BE2C (cell line): ENCODE measurements around the gene SMIM10.
"Not testable (repeated sequence)": the region's sequence is repeated elsewhere in the genome, so short reads cannot be mapped to it uniquely, and the experiment has no call there.

ENCODE experiments used
- DNase-seq: peaks from one replicate; pipeline ENCODE4 v3.0.0-alpha.2; 2020
- H3K27me3 ChIP-seq: fragments of 250-450 bp; sonication (Bioruptor Pico); 2 replicates; pipeline ENCODE4 v1.5.1; 2020; ENCODE audit warnings: mild to moderate bottlenecking
- H3K36me3 ChIP-seq: fragments of 250-450 bp; sonication (Bioruptor Pico); 2 replicates; pipeline ENCODE4 v1.5.1; 2020; ENCODE audit warnings: mild to moderate bottlenecking
- H3K4me1 ChIP-seq: fragments of 250-450 bp; sonication (Bioruptor Pico); 2 replicates; pipeline ENCODE4 v1.5.1; 2020
- H3K4me3 ChIP-seq: 2 replicates; pipeline ENCODE4 v1.5.1; 2011; ENCODE audit warnings: low read depth, low read length
- H3K9me3 ChIP-seq: fragments of 250-450 bp; sonication (Bioruptor Pico); 2 replicates; pipeline ENCODE4 v1.5.1; 2020
- TF ChIP-seq, protein P1 (sequence below): IDR thresholded peaks from 2 replicates; pipeline ENCODE4 v1.5.1; 2012; ENCODE audit warnings: mild to moderate bottlenecking, low read depth, low read length

SMIM10 gene

DNA sequence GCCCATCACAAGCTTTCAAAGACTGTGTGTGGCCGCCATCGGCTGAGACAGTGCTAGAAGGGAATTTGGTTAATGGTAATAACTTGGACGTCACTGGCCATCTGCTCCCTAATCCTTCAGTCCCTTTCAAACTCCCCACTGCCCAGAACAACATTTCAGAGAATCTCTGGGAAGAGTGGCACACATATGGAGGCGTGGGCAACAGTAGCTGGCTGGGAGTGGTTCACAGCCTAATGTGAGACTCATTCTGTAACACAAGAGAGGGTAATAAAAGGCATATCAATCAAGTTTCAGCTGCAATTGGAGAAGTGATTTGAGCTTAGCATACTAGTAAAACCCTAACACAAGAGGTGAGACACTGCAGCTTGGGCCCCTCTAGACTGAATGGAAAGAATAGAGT is 15.4 kb downstream of the SMIM10 start:
- TF ChIP-seq, protein P1, sequence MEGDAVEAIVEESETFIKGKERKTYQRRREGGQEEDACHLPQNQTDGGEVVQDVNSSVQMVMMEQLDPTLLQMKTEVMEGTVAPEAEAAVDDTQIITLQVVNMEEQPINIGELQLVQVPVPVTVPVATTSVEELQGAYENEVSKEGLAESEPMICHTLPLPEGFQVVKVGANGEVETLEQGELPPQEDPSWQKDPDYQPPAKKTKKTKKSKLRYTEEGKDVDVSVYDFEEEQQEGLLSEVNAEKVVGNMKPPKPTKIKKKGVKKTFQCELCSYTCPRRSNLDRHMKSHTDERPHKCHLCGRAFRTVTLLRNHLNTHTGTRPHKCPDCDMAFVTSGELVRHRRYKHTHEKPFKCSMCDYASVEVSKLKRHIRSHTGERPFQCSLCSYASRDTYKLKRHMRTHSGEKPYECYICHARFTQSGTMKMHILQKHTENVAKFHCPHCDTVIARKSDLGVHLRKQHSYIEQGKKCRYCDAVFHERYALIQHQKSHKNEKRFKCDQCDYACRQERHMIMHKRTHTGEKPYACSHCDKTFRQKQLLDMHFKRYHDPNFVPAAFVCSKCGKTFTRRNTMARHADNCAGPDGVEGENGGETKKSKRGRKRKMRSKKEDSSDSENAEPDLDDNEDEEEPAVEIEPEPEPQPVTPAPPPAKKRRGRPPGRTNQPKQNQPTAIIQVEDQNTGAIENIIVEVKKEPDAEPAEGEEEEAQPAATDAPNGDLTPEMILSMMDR = no peak
- no peak for DNase-seq
- H3K4me1 ChIP-seq = no peaks in the 10 kb centered on the region
- no peaks in the 10 kb centered on the region for H3K36me3 ChIP-seq
- no peaks in the 10 kb centered on the region for H3K27me3 ChIP-seq
- no peak overlapping the region for H3K4me3 ChIP-seq
- no peaks in the 10 kb centered on the region for H3K9me3 ChIP-seq

DNA sequence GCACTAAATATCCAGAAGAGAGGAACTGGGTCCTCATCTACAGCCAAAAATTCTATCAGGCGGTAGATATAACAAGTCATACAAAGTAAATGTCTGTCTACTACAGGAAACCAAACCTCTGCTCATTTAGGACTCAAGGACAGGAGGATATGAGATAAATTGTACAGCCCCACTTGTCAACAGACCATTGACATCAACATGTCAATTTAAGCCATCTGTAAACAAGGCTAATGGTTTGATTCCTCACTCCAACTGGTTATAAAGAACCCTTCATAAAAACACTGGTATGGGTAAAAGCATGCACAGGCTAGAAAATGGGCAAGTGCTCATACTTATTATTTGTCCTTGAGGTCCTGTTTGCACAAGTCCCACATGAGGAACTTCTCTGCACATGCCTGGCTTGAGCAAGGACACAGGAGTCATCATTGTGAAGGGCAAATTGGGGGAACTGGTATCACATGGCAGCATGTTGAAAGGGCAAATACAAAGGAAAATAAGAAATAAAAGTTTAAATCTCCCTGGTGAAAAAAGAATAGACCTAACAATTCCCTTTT is 18.3 kb downstream of the SMIM10 start:
- TF ChIP-seq, protein P1 = no peak

DNA sequence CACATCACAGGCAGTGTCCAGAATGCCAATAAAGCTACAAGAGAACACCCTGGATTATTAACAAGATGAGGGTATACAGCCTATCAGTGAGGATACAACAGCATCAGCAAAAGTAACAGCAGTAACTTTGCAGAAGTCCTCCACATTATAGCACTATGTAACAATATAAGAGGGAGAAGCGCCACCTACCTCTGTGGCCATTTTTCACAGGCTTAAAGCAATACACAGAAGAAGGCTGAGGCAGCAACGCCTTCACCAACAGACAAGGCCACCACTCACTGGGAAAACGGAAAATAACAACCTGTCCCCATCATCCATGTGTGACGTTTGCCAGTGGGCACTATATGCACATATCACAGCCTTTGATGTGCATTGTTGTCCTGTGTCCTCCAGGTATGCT is 19.0 kb downstream of the SMIM10 start:
- Histone ChIP-seq H3K4me3 (no peak overlapping the region), H3K36me3 (no peaks in the 10 kb centered on the region), H3K9me3 (no peaks in the 10 kb centered on the region), H3K27me3 (no peaks in the 10 kb centered on the region), H3K4me1 (no peaks in the 10 kb centered on the region)
- TF ChIP-seq, protein P1 = no peak
- no peak for DNase-seq

More for the DNA sequence above, 18.3 kb downstream of the SMIM10 start:
- H3K4me1 ChIP-seq = no peaks in the 10 kb centered on the region
- no peak overlapping the region for H3K4me3 ChIP-seq
- H3K27me3 ChIP-seq = no peaks in the 10 kb centered on the region
- H3K36me3 ChIP-seq = no peaks in the 10 kb centered on the region
- no peak for DNase-seq
- H3K9me3 ChIP-seq = no peaks in the 10 kb centered on the region

DNA sequence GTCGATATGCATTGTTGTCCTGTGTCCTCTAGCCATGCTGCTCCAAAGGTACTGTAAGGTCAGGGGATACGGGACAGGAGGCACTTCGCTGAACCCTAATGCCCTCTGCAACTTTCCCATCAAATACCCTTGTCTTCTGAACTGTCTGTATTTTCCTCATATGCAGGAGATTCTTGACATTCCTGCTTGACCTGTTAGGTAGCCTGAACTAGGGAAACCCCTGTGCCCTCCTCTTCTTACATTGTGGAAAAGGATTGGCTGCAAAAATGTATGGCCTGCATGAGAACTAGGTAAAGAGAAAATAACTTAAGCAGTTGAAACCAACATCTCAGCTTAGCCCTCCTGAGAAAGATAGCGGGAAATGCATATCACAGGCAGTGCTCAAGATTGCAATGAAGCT is 20.1 kb downstream of the SMIM10 start:
- TF ChIP-seq, protein P1 = no peak
- H3K4me3 ChIP-seq = no peak overlapping the region
- H3K4me1 ChIP-seq = no peaks in the 10 kb centered on the region
- H3K27me3 ChIP-seq = no peaks in the 10 kb centered on the region
- DNase-seq = no peak
- no peaks in the 10 kb centered on the region for H3K36me3 ChIP-seq
- H3K9me3 ChIP-seq = no peaks in the 10 kb centered on the region

DNA sequence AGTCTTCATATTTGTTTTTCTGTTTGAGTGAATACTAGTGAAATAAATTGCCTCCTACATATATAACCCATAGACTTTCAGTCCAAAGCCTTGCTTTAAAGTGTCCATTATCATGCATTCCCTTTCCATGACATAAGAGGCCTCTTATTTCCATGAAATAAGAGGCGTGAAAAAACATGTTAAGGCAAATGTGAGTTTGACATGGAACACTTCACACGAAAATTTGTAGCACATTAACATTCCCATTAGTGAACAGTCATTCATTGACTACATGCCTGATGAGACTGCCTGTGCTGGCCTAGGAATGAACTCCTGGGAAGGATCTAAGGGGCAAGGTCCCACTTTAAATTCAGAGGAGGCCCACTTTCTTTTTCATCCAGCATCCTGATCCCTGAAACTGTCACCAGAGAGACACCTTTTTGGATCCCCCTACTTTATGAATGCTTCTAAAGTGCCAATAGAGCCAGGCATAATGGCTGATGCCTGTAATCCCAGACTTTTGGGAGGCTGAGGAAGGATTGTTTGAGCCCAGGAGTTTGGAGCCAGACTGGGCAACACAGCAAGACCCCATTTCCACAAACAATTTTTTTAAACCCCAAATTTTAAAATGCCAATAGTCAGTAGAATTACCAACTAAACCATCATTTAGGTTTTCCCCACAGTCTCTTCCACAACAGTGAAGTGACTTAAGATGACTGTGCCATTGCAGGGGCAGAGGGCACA is 24.9 kb downstream of the SMIM10 start:
- no peaks in the 10 kb centered on the region for H3K9me3 ChIP-seq
- no peaks in the 10 kb centered on the region; the same call in 1 of the 2 replicates for H3K36me3 ChIP-seq
- H3K4me1 ChIP-seq = no peaks in the 10 kb centered on the region
- TF ChIP-seq, protein P1 = no peak
- no peak overlapping the region for H3K4me3 ChIP-seq
- H3K27me3 ChIP-seq = no peaks in the 10 kb centered on the region
- no peak for DNase-seq

DNA sequence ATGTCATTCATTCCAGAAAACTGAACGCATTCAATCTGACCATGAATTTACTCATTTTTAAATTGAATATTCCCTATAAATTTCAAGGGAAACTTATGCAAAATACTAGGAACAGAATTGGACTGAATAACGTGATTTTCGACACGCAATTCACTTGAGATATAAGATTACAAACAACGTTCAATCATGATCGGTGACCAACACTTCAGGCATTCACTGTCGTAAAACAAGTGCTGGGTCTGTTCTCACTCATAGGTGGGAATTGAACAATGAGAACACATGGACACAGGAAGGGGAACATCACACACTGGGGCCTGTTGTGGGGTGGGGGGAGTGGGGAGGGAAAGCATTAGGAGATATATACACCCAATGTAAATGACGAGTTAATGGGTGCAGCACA is 29.1 kb downstream of the SMIM10 start:
- not testable (repeated sequence) for H3K4me1 ChIP-seq, H3K4me3 ChIP-seq, H3K27me3 ChIP-seq, DNase-seq, H3K9me3 ChIP-seq, H3K36me3 ChIP-seq

DNA sequence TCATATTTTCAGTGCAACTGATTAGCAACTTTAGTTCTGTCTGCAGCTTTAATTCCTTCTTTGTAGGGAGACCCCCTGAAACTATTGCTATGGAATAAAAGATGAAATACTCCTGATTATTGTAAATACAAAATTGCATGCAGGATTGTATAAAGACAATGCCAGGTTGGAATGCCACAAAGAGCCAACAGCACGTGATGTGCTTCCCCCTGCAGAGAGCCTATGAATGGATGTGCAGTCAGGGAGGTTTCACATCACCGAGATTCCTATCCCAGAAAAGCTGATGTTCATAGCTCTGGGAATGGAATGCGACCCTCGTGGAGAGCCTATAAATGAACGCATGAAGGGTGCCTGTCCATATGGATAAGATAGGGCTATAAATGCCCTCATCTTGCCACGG is 33.0 kb downstream of the SMIM10 start:
- H3K4me3 ChIP-seq, H3K36me3 ChIP-seq, DNase-seq, H3K9me3 ChIP-seq, H3K4me1 ChIP-seq, H3K27me3 ChIP-seq: not testable (repeated sequence)
